HK-2 (cell line): ENCODE results near the gene ACVR1B.
"Not testable (repeated sequence)": the region's sequence is repeated elsewhere in the genome, so short reads cannot be mapped to it uniquely, and the experiment has no call there.

Source experiments
- DNase-seq: peaks from one replicate; pipeline ENCODE4 v3.0.0-alpha.2; 2018; ENCODE audit not compliant: unreplicated experiment

ACVR1B gene

DNA sequence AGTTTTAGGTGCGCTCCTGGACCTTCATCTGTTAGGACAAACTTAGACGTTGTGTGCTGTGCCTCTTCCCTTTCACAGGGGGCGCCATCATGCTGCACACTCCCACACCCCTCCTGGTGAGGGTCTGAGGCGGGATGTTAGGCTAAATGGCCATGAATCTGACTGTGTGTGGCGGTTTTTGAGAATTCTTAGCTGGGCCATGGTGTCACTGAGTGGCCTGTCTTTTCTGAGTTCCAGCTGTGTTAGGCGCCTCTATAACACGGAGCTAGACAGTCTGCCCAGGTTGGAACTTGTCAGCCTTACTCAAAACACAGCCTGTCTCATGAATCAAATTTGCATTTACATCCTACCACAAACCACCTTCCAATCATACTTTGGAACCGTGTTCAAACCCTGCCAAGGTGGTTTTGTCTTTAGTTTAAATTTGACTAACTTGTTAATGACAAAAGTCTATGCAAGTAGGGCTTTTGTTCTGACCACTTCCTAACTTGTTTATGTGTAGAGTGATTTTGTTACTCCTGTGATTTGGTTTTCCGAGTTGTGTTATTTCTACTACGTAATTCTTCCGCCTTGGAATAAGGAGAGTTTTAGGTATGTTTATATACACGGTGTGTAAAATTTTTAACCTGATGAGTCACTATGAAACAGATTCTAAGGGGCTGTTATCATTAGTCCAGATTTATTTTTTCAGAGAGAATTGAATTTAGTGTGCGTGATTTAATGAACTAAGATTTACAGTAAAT is 19.6 kb downstream of the ACVR1B start:
- peak; percentile 46 for DNase-seq

DNA sequence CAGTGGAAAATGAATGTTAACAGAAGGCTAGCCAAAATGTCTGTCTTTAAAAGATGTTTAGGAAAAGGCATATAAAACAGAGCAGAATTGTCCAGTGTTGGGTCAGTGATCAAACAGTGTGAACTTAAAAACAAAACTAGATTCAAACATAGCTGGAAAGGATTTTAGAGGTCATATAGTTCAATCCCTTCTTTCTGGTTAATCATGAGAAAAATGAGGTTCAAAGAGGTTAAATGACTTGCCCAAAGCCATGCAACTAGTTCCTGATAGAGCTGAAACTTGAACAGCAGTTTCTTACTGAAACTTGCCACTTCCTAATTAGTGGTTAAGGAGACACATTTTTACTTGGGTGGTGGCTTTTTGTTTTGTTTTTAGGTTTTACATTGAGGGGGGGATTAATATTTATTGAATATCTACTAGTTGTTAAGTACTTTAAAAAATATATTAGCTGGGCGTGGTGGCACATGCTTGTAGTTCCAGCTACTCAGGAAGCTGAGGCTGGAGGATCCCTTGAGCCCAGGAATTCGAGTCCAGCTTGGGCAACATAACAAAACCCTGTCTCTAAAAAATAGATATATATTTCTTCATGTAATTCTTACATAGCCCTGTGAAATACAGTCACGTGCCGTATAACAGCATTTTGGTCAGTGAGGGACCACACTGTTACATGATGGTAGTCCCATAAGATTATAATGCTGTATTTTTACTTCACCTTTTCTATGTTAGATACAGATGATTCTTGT is 20.4 kb downstream of the ACVR1B start:
- no peak for DNase-seq

DNA sequence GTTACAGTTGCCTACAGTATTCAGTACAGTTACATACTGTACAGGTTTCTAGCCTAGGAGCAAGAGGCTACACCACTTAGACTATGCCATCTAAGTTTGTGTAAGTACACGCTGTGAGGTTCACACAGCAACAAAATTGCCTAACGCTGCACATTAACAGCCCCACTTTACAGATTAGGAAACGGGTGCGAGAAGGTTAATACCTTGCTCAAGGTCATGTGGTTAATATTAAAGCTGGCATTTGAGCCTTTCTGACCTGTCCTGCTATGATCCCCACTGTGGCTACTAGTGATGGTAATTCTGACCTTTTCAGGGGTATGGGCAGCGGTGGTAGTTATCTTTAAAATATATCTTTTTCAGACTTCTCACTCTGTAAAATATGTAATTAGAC is 20.9 kb downstream of the ACVR1B start:
- DNase-seq, result no peak

DNA sequence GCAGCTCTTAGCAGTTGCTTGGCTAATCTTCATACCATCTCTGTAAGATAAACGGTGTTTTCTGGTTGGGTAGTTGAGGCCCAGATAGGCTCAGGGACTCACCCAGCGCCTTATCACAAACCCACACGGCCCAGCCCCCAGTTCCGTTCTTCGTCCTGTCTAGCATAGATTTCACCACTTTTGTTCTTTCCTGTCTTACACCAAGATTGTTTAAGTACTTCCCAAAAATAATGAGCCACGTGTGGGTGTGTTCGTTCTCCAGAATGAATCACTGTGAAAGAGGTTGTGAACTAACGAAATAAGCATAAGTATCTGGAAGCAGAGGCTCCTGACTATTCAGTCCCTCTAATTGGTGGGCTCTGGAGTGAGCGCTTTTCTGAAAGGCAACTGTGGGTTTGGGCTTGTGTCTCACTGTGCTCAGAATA is 21.4 kb downstream of the ACVR1B start:
- no peak for DNase-seq

DNA sequence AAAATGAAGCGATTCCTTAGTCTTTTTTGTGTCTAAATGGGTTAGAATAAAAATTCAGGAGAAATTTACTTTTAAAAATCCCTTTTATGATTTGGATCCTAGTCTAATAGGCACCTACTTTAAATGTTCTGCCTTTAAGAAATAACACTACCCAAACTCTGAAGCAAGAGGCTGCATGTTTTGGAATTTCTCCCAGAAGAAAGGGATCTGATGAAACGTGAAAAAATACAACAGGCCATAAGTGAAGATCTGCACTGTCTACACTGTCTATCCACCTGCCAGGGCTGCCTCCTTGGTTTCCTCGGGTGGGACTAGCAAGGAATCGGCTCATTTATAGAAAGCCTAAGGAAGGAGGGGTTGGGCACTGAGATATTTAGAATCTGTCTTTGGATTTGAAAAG is 22.1 kb downstream of the ACVR1B start:
- DNase-seq, result no peak

DNA sequence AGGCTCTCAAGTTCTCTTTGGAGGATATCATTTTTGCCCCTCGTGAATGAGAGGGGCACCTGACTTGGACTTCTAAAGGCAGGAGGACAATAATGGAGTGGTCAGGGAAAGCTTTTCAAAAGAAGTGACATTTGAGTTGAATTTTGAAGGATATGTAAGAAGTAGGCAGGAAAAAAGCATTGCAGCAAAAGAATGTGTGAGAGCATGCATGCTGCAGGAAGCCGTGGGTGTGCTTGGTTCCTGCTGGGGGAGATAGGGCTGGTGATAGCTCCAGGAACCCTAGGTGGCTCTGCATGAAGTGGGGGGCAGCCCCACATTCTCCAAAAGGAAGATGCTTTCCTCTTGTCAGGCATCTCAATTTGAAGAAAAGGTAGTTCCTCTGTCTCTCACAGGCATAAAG is 23.1 kb downstream of the ACVR1B start:
- DNase-seq, result no peak

DNA sequence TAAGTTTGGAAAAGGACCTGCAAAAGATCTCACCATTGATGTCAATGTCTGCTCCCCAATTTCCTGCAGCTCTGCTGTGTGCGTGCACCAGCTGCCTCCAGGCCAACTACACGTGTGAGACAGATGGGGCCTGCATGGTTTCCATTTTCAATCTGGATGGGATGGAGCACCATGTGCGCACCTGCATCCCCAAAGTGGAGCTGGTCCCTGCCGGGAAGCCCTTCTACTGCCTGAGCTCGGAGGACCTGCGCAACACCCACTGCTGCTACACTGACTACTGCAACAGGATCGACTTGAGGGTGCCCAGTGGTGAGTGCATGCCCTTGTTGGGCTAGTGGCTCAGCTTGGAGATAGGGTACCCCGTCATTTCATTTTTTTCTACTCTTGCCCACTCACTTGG is 23.7 kb downstream of the ACVR1B start:
- no peak for DNase-seq

DNA sequence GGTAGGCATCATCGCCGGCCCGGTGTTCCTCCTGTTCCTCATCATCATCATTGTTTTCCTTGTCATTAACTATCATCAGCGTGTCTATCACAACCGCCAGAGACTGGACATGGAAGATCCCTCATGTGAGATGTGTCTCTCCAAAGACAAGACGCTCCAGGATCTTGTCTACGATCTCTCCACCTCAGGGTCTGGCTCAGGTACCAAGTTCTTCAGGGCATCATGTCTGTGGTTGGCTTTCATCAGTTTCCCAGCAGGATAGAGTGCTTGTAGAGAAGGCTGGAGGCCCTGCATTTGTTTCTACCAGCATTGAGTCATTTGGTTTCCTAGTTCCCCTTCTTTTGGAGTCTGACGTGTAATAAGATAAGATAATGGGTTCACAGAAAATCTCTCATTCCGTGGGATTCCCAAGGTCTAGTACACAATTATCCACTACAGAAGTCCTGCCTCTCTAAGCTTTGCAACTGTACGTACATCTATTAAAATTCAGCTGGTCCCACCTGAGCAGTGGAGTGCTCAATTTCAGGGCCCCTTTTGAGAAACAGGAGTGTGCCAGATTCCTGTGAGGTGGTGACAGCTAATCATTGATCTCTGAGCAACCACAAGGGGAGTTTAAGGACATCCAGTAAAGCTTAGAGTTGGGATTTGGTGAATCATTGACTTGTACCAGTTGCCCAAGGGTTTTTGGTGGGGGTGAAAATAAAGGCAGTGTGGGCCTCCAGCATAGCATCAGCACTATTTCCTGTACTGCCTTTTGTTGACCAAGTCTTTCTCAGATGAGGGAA is 25.1 kb downstream of the ACVR1B start:
- peak; percentile 60 for DNase-seq

DNA sequence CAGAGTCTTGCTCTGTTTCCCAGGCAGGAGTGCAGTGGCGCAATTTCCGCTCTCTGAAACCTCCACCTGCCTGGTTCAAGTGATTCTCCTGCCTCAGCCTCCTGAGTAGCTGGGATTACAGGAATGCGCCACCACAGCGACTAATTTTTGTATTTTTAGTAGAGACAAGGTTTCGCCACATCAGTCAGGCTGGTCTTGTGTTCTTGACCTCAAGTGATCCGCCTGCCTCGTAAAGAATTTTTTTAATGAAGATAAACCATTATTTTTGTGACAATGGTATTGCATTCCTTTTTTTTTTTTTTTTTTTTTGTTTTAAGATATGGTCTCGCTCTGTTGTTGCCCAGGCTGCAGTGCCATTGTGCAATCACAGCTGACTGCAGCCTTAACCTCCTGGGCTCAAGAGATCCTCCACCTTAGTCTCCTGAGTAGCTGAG is 25.8 kb downstream of the ACVR1B start:
- DNase-seq, result peak; percentile 41

DNA sequence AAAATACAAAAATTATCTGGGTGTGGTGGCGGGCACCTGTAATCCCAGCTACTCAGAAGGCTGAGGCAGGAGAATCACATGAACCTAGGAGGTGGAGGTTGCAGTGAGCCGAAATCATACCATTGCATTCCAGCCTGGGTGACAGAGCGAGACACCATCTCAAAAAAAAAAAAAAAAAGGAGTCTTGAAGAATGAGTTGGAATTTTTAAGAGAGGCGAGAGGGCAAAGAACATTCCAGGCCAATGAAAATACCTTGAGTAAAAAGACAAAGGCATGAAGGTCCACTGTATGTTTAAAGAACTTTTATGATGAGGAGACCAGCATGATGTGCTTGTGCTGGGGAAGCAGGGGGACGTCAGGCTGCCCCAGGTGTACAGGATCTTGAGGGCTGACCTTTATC is 27.8 kb downstream of the ACVR1B start:
- not testable (repeated sequence) for DNase-seq

DNA sequence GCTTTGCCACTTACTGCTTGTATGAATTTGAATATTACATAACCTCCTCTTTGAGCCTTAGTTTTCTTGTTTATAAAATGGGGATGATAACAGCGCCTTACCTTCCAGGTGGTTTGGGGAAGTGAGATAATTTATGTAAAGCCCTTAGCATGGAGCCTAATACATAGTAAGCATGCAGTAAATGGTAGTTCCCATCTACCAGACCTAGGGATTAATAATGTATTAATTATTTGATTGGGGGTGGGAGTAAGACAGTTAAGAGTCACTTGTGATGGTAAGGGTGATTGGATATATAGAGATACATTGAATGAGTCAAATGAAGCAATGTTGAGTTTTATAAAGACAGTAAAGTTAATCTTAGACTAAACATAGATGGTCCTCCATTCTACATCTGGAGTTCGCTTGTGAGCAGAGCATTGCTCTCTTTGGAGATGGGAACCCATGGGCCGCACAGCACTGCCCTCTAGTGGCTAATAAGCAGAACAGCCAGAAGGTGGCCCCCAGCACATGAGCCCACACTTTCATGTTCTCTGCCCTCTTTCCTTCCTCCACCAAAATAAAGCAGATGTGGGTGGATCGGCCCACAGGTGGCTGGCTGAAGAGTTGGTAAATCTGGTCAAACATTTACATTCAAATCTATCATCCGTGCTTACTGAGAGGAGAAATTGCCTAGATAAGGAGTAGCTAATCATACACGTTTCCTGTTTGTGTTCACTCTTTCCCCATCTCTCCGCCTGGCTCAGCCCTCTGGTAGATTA is 28.7 kb downstream of the ACVR1B start:
- peak; percentile 70 for DNase-seq

DNA sequence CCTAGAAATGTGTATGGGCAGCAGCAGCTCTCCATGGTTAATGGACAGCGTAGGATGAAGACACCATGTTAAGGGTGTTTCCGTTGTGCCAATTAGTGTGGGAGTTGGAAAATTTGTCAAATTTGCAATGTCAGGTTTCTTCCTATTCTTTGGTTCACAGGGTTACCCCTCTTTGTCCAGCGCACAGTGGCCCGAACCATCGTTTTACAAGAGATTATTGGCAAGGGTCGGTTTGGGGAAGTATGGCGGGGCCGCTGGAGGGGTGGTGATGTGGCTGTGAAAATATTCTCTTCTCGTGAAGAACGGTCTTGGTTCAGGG is 29.3 kb downstream of the ACVR1B start:
- DNase-seq, result no peak

DNA sequence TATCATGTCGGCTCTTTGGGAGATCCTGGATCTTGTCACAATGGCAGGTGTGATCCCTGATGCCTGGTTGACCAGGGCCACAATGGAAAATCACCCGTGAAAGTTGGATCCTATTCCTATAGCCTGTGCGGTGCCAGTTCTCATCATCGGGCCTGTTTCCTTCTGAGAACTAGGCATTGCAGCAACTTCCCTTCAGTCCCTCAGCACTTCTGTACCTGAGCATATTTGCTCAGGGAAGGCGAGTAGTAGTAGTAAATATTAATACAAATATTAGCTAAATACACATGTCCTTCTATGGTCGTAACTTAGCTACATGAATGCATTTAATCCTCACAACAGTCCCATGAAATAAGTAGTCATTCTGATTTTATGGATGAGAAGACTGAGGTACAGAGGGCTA is 33.2 kb downstream of the ACVR1B start:
- no peak for DNase-seq

DNA sequence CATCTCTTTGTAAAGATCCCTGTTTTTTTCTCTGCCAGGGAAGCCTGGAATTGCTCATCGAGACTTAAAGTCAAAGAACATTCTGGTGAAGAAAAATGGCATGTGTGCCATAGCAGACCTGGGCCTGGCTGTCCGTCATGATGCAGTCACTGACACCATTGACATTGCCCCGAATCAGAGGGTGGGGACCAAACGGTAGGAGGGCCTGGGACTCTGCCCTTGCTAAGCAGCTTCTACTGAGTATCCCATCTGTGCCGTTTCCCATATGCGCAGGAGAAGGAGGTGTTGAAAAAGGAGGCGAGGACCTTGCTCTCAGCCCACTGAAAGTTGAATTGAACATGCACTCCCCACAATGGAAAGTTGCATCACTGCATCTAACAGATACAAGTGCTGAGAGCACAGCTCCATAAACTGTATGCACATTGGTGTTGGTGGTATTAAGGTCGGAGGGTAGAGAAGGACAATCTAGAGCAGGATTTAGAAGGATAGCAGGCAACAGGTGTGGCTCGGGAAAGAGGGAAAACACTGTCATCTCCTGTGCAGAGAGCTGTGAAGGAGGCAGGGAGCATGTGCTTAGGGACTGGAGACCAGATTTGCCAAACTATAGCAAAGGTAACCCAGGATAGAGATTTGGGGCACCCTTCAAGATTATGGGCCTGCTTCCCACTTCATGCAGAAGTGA is 33.8 kb downstream of the ACVR1B start:
- DNase-seq, result no peak

DNA sequence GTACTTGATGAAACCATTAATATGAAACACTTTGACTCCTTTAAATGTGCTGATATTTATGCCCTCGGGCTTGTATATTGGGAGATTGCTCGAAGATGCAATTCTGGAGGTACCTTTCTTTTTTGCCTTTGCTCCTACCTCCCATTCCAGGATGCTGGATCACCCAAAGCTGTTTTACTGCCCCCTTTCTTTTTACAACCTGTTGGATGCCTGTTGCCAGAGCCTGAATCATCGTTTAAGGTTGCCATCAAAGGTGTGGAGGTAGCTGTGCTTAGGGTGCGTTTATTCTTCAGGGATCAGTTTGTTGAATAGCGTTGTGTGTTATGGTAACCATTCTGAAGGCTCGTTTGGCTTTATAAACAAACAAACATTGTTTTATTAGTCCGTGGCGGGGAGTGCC is 35.3 kb downstream of the ACVR1B start:
- DNase-seq, result no peak

DNA sequence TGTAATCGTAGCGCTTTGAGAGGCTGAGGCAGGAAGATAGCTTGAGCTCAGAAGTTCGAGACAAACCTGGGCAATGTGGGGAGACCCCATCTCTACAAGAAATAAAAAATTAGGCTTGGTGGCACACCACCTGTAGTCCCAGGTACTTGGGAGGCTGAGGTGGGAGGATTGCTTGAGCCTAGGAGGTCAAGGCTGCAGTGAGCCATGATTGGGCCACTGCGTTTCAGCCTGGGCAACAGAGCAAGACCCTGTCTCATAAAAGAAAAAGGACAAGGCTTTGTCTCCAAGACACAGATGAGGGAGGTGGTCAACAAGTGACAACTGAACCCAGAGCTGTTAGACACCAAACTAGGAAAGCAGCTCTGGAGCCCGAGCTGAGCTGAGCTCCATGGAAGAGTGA is 40.7 kb downstream of the ACVR1B start:
- no peak for DNase-seq

DNA sequence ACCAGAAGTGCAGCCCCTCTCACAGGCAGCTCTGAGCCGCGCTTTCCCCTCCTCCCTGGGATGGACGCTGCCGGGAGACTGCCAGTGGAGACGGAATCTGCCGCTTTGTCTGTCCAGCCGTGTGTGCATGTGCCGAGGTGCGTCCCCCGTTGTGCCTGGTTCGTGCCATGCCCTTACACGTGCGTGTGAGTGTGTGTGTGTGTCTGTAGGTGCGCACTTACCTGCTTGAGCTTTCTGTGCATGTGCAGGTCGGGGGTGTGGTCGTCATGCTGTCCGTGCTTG is 43.0 kb downstream of the ACVR1B start:
- DNase-seq, result no peak

DNA sequence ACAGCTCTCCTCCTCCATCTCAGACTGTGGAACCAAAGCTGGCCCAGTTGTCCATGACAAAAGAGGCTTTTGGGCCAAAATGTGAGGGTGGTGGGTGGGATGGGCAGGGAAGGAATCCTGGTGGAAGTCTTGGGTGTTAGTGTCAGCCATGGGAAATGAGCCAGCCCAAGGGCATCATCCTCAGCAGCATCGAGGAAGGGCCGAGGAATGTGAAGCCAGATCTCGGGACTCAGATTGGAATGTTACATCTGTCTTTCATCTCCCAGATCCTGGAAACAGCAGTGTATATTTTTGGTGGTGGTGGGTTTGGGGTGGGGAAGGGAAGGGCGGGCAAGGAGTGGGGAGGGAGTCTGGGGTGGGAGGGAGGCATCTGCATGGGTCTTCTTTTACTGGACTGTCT is 43.5 kb downstream of the ACVR1B start:
- DNase-seq, result no peak

DNA sequence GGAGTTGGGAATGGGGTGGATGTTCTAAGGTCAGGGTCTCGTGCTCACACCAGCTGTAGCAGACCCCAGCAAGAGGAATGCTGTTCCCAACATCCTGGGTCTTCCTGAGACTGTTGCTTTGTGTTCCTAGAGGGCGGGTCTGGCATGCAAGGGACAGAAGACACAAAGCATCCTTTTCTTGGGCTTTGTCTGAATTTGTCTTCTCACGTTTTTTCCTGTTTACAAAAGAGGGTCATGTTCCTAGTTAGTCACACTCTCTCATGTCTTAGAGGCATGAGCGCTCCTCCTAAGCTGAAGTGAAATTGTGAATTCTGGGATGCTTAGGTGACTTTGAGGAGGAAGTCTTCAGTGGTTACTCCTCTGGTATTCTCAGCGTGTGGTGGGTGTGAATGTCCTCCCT is 45.6 kb downstream of the ACVR1B start:
- no peak for DNase-seq

DNA sequence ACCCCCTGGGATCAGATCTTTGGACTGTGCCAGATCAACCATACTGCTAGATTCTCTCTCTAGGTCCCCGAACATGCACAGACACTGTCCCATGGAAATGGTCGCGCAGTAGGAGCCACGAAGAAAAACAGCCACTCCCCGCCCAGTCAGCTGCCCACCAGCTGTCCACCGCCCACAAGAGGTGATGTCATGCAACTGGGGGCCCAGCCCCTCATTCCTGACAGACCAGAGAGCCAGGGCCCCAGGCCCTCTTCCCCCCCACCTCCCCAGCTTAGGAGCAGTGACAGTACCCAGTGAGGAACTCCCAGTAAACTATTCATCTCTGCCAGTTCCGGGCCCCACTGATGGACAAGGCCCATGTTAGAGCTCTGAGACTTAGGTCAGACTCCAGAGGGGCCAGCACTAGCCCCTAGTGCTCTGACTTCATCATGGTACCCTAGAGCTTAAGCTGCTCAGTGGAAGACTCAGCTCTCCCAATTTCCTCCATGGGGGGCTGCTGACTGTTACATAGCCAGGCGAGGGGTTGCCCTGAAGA is 51.6 kb downstream of the ACVR1B start:
- no peak for DNase-seq

DNA sequence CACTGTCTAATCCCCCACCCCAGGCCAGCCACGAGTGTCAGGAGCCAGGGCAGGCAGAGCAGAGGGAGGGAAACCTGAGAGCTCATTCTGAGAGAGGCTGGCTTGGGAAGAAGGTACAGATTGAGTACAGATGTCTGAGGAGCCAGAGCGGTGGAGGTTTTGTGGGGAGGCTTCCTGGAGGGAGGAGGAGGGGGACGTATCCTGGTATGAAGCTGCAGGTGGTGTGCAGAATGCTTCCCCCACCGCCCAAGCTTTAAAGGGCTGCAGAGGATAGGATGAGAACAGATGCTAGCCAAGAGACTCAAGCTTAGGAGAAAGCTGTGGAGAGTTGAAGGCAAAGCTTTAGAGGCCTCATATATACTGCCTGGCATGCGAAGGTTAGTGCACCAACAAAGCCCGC is 52.1 kb downstream of the ACVR1B start:
- DNase-seq, result no peak
